ENCODE data around the gene CEP128.

Gene CEP128

DNA sequence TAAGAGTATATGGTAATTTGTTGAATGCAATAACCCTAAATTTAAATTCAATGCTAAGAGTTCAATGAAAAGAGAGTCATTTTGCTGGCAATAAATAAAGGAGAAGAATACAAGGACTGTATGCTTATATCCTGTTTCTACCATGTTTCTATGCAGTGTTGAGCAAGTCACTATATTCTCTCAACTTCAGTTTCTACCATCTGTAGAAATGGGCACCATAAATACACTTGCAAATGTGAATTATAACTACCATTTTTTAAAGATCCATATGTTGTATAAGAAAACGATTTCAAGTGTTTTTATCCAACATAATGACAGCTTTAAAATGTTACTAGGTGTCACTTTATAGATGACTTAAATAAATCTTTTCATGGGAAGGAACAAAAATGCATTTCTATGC, 170.3 kb downstream of the CEP128 start:
- no peak for DNase-seq (ENCODE audit: low spot score)

DNA sequence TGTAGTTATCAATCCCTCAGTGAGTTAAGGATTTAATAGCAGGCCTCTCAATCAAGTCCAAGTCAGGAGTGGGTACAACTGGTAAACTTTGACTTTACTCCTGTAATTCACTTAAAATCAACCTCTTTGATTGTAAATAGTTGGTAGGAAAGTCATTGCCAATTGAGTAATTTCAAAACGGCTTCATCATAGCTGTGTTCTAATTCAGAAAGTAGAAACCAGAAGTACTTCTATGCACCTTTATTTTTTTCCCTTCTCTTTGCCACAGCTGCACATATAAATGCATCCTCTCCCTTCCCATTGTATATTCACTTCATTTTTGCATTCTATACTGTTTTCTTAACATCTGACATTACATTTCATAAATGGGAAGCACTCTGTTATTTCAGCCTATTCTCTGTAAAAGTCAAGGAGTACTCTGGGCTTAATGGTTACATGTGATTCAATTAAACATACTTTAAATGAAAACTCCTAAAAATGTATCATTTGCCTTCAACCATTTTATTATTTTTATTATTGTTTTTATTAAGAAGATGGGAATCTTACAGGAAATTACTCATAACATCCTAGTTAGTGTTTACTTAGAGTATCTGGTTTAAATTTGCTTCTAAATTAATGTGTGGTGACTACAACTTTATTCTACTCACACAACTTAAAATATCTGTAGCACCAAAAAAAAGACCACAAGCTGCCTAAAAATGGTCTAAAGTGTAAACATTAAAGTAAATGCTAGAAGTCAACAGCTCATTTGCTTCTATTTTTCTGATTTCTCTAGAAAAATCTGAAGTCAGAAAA, 171.2 kb downstream of the CEP128 start:
- DNase-seq (ENCODE audit: low spot score): no peak

DNA sequence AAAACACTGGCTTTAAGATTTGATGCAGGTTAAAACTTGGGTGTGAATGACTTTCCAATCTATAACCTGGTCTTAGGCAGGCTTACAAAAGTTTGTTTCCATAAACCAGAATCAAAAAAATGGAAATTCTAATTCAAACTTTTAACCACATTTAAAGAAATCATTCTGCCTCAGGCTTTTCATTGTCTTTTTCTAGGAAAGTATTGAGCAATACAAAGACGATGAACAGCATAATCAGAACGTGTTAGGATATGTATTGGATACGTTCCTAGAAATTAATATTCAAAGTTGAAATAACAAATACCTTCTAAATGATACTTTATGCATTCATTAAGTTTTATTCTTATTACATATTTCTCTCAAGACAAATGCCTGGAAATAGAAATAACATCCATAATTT, 172.9 kb downstream of the CEP128 start:
- DNase-seq (ENCODE audit: low spot score): no peak

DNA sequence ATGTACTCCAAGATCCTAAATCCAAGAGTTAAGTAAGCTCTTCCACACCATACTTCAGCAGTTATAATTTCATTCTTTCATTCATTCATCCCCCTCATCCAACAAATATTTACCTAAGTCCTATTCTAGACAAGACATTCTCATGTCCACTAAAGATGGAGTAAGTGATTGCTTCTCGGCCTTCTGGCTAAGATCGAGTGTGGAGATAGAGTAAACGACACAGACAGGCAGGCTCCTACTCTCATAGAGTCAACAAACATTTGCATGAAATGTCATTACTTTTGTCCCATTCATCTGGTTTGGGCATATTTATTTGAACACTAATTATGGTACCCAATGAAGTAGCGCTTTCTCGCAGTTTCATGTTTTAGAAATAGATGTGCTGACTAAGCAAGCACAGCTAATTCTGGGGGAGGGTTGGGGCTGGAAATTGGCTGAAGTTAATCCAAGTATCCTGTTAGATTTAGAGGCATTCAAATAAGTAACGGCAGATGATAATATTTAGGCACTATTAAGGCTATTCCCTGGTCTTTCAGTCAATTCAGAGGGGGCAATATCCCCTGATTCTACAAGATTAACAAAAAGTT, 176.5 kb downstream of the CEP128 start:
- no peak for DNase-seq (ENCODE audit: low spot score)

DNA sequence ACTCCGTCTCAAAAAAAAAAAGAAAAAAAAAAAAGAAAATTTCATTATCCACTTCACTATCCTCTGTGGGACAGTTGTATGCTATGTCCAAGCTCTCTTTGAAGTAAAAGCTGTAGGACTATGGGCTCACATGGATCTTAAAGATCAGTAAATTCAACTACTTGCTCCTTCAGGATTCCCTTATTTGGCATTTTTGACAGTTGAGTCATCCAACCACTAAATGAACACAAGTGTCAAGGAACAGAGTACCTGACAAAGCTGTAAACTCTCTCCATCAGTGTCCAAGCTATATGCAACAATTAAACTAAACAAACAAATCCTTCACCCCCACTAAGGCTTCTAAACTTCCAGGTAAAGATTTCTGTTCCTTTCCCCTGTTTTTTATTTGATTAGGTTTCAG, 177.0 kb downstream of the CEP128 start:
- DNase-seq (ENCODE audit: low spot score): no peak

DNA sequence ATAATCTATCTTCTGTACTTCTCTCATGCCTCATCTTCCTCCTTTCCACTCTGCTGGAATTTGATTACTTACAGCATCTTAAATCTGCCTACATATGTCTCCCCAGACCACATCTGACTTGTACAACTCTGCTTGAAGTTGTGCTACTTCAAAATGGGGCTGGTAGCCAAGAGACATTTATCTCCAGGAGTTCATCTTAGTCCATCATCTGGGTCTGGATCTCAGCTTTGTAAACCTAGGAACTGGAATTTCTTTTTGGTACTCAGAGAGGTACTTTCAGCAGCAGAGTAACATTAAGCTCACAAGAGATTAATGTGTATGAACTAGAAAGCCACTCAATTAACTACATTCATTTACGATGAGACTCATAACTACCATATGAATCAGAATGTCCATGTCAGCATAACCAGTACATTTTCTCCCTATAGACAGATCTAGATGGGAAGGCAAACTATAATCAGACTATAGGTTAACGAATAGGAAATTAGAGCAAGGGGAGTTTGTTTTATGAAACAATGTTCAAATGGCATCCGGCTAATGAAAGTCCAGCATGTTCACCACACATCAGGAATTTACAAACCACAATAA, 178.8 kb downstream of the CEP128 start:
- no peak for DNase-seq (ENCODE audit: low spot score)

DNA sequence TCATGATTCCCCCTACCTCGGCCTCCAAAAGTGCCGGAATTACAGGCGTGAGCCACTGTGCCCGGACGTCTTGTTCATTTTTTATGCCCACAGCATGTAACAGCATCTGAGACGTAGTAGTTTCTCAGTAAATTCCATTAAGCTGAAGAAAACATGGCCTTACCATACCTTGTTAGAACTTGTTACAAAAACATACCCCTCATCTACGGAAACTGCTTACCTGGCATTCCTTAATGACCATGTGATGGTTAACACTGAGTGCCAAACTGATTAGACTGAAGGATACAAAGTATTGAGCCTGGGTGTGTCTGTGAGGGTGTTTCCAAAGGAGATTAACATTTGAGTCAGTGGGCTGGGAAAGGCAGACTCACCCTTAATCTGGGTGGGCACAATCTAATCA, 186.8 kb downstream of the CEP128 start:
- DNase-seq (ENCODE audit: low spot score): no peak

DNA sequence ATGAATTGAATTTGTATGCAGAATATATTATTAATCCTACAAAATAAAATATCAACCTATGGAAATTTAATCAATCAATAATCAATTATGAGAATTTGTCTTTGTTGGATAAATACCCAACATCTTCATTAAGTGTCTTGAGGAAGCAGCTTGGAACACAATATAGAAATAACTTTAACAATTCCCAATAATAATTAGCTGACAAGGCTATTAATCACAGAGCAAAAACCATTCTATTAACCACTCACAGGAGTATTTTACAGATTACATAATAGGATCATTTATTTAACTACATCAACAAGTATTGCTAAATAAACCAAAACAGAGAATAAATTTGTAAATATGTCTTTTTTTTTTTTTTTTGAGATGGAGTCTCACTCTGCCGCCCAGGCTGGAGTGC, 190.3 kb downstream of the CEP128 start:
- no peak for DNase-seq (ENCODE audit: low spot score)

DNA sequence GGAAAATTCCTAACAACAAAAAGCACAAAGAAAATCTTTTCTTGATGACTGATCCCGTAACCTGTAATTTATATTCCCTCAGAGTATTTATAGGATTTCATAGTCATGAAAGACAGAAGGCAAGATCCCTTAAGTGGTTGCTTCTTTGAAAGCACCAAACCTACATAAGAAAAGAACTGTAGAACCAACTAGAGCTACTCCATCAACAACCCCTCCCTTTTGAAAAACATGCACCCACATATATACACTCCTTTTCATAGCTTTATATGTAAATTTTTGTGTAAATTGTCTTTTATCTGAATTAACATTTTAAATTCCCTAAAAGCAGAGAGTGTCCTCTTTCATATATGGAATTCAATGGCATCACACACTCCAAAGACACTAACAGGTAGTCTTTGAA, 215.3 kb downstream of the CEP128 start:
- no peak for DNase-seq (ENCODE audit: low spot score)

DNA sequence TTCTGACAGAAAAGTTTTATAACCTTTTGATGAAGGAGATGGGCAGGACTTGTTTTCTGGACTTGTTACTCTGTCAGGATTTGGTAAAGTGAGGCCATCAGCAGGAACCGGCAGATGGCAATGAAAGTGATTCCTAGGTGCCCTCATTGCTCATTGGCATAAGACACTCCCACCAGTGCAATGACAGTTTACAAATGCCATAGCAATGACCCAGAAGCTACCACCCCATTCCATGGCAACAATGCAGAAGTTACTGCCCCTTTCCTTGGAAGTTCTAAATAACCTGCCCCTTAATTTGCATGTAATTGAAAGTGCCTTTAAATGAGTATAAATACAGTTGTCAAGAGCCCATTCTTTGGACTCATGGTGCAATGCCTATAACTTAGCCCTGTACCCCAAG, 222.6 kb downstream of the CEP128 start:
- DNase-seq (ENCODE audit: low spot score): no peak

DNA sequence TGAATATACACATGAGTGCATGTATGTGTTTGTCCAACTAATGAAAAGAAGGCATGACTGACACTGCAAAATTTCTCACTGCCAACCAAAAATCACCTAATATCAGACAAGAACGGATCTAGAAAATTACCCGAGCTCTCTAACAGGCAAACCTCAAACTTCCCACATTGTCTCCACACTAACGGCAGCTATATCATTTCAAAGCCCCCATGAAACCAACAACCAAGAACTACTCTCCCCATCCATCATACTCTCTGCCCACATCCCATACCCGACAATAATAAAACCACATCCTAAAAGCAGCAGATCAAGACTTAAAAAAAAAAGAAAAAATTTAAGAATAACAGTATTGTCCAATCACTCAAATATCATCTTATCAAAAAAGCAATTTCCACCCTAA, 227.1 kb downstream of the CEP128 start:
- DNase-seq (ENCODE audit: low spot score): no peak

DNA sequence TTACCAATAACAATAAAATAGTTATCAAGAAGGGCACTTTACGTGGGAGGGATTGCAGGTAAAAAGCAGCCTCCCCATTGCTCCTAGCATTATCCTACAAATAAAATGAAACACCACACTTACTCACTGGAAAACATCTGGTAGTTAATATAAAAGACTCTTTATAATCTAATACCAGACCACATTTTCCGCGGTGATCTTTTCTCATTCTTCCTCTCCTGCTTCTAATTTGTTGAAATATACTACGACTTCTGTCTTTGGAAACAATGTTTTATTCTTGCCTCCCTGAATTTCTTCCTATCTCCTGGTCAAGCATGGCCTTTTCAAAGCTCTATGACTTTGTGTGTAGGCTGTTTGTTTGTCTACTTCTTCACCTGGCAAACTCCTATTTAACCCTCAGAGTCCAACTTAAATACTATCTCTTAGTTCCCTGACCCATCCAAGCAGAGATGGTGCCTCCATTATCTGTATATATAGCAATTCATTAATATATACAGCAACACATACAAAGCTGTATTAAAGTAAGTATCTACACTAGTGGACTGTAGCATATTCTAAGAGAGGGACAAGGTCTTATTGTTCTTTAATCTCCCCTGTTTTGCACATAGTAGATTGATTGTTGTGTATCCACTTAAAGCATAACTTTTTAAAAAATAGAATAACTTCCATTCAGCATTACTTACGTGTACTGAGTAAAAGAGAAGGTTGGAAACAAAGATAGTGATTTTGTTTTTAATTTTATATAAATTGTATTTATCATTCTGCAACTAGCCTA, 228.3 kb downstream of the CEP128 start:
- DNase-seq (ENCODE audit: low spot score): no peak

DNA sequence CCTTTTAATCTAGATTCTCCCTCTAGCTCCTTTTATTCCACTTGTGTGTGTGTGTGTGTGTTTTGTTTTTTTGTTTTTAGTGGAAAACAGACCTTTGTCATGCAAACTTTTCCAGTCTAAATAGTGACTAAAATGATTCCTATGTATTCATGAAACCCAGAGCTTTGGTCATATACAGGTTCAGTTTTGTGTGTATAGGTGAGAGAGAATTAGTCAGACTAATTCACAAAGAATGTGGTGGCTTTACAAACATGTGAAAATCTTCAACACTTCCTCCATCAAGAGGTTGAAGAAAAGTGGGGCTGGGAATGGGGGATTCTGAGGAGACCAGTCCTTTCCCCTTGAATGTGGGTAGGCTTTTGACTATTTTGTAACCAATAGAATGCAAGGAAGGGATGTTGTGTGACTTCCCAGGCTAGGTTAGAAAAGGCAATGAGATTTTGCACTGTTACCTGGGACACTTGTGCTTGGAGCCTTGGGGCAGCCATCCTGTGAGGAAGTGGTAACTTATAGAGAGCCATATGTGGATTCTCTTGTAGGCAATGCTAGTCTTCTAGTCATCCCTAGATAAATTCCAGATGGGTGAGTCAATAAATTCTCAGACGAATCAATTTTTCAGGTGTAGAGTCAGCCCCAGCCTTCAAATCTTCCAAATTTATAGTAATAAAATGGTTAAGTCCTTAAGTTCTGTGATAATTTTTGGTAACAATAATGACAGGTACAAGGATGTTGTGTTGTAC, 236.1 kb downstream of the CEP128 start:
- DNase-seq (ENCODE audit: low spot score): no peak

DNA sequence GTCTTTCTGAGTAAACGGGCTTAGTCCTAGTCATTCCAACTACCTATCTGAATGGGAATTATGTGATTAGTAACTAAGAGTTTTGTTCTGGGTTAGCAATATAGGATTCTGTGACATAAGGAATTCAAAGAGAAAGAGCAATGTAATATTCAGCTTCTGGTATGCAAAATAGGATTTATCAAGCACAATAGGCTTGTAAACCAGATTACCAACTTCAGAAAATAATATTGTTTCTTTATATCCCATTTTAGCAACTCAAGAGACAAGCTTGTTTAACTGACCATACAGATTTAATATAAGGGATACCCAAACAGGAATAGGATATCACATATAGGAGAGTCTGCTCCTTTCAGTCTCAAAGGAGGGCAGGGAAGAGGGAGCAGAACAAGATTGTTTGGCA, 240.9 kb downstream of the CEP128 start:
- no peak for DNase-seq (ENCODE audit: low spot score)

DNA sequence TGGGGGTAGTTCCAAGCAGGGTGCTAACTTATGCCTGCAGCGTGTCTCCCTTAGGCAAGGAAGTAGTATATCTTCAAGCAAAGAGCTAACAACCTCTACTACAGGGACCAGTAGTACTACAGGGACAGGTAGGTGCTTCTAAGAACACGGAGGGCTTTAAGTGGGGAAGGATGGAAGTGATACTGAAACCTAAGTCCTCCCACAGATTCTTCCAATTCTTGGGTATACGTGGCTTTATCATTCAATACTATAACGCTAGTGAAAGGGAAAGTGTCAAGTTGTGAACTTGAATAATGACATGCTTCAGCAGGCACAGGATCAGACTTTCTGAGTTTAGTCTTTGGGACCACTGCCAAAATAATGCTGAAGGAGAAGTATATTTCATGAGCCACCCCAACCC, 241.7 kb downstream of the CEP128 start:
- DNase-seq (ENCODE audit: low spot score): no peak

DNA sequence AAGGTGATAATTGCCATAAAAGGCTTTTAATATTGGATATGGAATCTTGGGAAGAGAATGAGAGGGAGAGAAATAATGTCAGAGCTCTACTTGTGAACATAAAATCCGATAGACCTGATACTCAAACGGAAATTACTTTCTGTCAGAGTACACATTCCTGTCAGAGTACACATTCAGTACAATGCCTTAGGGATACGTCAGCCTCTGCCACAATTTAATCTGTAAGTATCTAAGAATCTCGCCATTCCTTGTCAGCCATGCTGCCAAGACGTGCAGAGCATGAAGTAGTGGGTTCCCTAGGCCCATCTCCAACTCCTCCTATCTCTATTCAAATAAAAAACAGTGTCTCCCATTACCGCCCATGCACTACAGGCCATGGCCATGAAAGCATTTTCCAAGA, 242.6 kb downstream of the CEP128 start:
- DNase-seq (ENCODE audit: low spot score): no peak

DNA sequence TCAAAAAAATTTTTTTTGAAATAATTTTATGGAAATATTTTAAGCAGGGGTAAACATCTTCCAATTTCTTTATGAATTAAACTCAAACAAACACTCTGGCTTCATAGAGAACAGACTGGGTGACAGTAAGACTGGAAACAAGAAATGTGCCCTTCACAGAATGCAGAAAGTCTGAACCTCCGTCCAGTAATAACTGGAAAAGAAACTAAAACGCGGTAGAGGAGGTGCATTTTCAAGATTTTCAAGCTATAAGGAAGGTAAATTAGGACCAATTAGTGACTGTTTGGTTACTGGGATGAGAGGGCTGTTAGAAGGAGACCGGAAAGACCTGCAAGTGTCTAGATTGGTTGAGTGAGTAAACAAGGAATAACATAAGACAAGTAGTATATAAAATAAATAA, 245.7 kb downstream of the CEP128 start:
- DNase-seq (ENCODE audit: low spot score): no peak

DNA sequence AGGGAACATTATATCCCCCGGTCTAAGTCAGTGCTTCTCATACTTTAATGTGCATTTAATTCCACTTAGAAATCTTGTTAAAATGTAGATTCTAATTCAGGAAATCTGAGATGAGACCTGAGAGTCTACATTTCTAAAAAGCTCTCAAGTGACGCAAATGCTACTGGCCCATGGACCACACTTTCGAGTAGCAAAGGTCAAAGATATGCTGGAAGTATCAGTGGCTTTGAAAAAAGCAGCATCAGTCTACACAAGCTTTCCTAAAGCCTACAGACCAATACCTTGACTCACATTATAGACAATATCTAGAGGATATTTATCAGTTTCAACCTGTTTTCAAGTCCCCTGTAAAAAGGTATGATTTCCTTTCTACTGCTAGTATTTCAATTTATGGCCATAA, 248.6 kb downstream of the CEP128 start:
- DNase-seq (ENCODE audit: low spot score): no peak

DNA sequence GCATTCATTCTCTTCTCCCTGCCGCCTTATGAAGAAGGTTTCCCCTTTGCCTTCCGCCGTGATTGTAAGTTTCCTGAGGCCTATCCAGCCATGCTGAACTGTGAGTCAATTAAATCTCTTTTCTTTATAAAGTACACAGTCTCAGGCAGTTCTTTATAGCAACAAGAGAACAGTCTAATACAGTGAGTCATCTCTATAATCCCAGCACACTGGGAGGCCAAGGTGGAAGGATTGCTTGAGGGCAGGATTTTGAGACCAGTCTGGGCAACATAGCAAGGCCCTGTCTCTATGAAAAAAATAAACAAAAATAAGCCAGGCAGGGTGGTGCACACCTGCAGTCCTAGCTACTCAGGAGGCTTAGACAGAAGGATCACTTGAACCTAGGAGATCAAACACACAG, 259.9 kb downstream of the CEP128 start:
- DNase-seq (ENCODE audit: low spot score): no peak

DNA sequence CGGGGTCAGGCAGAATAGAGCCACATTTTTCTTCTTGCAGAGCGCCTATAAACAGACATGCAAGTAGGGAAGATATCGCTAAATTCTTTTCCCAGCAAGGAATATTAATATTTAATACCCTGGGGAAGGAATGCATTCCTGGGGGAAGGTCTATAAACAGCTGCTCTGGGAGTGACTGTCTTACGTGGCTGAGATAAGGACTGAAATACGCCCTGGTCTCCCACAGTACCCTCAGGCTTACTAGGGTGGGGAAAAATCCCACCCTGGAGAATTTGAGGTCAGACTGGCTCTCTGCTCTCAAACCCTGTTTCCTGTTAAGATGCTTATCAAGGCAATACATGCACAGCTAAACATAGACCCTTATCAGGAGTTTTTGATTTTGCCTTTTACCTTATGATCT, 262.3 kb downstream of the CEP128 start:
- no peak for DNase-seq (ENCODE audit: low spot score)

DNA sequence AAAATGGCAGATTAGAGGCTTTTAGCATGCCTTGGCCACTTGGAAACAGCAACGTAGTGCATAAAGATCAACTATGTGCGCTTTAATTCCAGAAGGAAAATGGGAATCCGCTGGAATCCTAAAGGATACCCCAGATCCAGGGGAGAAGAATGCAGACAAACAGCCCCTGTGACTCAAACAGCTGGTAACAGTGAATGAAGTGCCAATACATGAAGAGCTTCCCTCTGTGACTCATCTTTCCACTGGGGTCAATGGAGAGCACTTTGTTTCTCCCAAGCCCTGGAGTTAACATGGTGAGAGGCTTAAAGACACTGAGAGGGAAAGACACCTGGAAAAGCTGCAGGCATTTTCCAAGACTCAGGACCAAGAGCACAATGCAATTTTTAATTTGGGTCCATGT, 263.1 kb downstream of the CEP128 start:
- no peak for DNase-seq (ENCODE audit: low spot score)

DNA sequence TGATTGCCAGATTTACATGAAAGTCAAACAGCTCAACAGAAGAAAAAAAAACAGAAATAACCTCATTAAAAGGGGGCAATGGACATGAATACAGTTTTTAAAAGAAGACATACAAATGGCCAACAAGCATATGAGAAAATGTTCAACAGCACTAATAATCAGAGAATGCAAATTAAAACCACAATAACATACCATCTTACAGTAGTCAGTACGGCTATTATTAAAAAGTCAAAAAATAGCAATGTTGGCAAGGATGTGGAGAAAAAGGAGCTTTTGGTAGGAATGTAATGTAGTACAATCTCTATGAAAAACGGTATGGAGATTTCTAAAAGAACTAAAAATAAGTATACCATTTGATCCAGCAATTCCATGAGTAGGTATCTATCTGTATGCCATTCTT, 272.1 kb downstream of the CEP128 start:
- DNase-seq (ENCODE audit: low spot score): no peak

All from iPS-NIHi11 (cell line).